ENCODE results near the gene SACM1L. TPM values are rescaled to one million over a fixed set of nuclear protein-coding genes. Genes with fewer than 3 reads are reported as not detected.
A peak's percentile ranks its signal among the peaks of the same experiment; 100 is the strongest.
"Not testable (repeated sequence)": the region's sequence is repeated elsewhere in the genome, so short reads cannot be mapped to it uniquely, and the experiment has no call there.

SACM1L gene
- total RNA-seq, 2 experiments from 2014 or later = 71.6 to 88.7 TPM

GRCh38 chr3:45689787-45690145, 570 bp downstream of the SACM1L start:
- Mint-ChIP-seq H3K9me3 (ENCODE audit: low read depth) (no peaks in the 10 kb centered on the region), H3K4me3 (peak overlapping the region; percentile 81), H3K36me3 (peaks cover 31% of the 10 kb centered on the region), H3K27me3 (peaks cover 3% of the 10 kb centered on the region), H3K4me1 (peaks cover 46% of the 10 kb centered on the region), H3K27ac (peak overlapping the region; percentile 87)
- ATAC-seq (no peak), DNase-seq (no peak)
- CTCF ChIA-PET = interaction anchor here (0.8 to 4.3 kb wide), 9 partner anchors 12 to 480 kb away, joined by 3 to 29 read pairs (median 10); no protein-coding TSS in a partner anchor

- peaks cover 3% of the 10 kb centered on the region for H3K27me3 Mint-ChIP-seq
- H3K27ac Mint-ChIP-seq = peak overlapping the region; percentile 87
- CTCF ChIA-PET = interaction anchor here (0.8 to 4.3 kb wide), 11 partner anchors 13 to 648 kb away, joined by 3 to 29 read pairs (median 6); no protein-coding TSS in a partner anchor
- peak overlapping the region; percentile 81 for H3K4me3 Mint-ChIP-seq
- H3K36me3 Mint-ChIP-seq = peaks cover 34% of the 10 kb centered on the region
- no peaks in the 10 kb centered on the region for H3K9me3 Mint-ChIP-seq (ENCODE audit: low read depth)
- no peak for ATAC-seq
- no peak for DNase-seq
- H3K4me1 Mint-ChIP-seq = peaks cover 52% of the 10 kb centered on the region
These were observed 1.3 kb downstream of the SACM1L start for GRCh38 chr3:45690336-45691035.

- peak overlapping the region; percentile 81 for H3K4me3 Mint-ChIP-seq
- H3K4me1 Mint-ChIP-seq = peaks cover 63% of the 10 kb centered on the region
- no peaks in the 10 kb centered on the region for H3K9me3 Mint-ChIP-seq (ENCODE audit: low read depth)
- peak overlapping the region; percentile 87 for H3K27ac Mint-ChIP-seq
- H3K27me3 Mint-ChIP-seq = peaks cover 3% of the 10 kb centered on the region
- no peak for ATAC-seq
- peaks cover 40% of the 10 kb centered on the region for H3K36me3 Mint-ChIP-seq
- DNase-seq = no peak
- CTCF ChIA-PET = interaction anchor here (4.3 kb wide), 1 partner anchor 25 kb away, joined by 29 read pairs; no protein-coding TSS in a partner anchor
These were observed 2.6 kb downstream of the SACM1L start for GRCh38 chr3:45691842-45692241.

- Mint-ChIP-seq H3K27ac (peak overlapping the region; percentile 95), H3K36me3 (peaks cover 43% of the 10 kb centered on the region), H3K9me3 (ENCODE audit: low read depth) (no peaks in the 10 kb centered on the region), H3K4me1 (peaks cover 63% of the 10 kb centered on the region), H3K4me3 (peak overlapping the region; percentile 57), H3K27me3 (peaks cover 3% of the 10 kb centered on the region)
- ATAC-seq (no peak), DNase-seq (no peak)
- CTCF ChIA-PET = interaction anchor here (1.4 to 3.1 kb wide), 3 partner anchors 28 to 182 kb away, joined by 5 to 22 read pairs (median 8); no protein-coding TSS in a partner anchor
These were observed 3.7 kb downstream of the SACM1L start for GRCh38 chr3:45692866-45693265.

GRCh38 chr3:45693941-45694521, 4.8 kb downstream of the SACM1L start:
- DNase-seq (peak; percentile 73), ATAC-seq (peak; percentile 40)
- CTCF ChIA-PET = interaction anchor here (0.6 to 3.1 kb wide), 8 partner anchors 10 to 183 kb away, joined by 3 to 22 read pairs (median 4); no protein-coding TSS in a partner anchor
- peak overlapping the region; percentile 95 for H3K27ac Mint-ChIP-seq
- peaks cover 40% of the 10 kb centered on the region for H3K36me3 Mint-ChIP-seq
- peak overlapping the region; percentile 57 for H3K4me3 Mint-ChIP-seq
- H3K9me3 Mint-ChIP-seq (ENCODE audit: low read depth) = no peaks in the 10 kb centered on the region
- peaks cover 1% of the 10 kb centered on the region for H3K27me3 Mint-ChIP-seq
- H3K4me1 Mint-ChIP-seq = peaks cover 62% of the 10 kb centered on the region

GRCh38 chr3:45695166-45695565, 6.0 kb downstream of the SACM1L start:
- ATAC-seq; H3K4me3 Mint-ChIP-seq; DNase-seq; H3K9me3 Mint-ChIP-seq (ENCODE audit: low read depth); H3K27me3 Mint-ChIP-seq: not testable (repeated sequence)
- Mint-ChIP-seq H3K36me3 (peaks cover 44% of the 10 kb centered on the region), H3K27ac (peak overlapping the region; percentile 95), H3K4me1 (peaks cover 67% of the 10 kb centered on the region)
- CTCF ChIA-PET = interaction anchor here (1.3 to 3.1 kb wide), 5 partner anchors 9 to 39 kb away, joined by 4 to 22 read pairs (median 8); no protein-coding TSS in a partner anchor

- H3K27me3 Mint-ChIP-seq = no peaks in the 10 kb centered on the region
- H3K27ac Mint-ChIP-seq = no peak overlapping the region
- no peak overlapping the region for H3K4me3 Mint-ChIP-seq
- CTCF ChIA-PET = interaction anchor here (1.5 kb wide), 1 partner anchor 43 kb away, joined by 3 read pairs; no protein-coding TSS in a partner anchor
- peaks cover 42% of the 10 kb centered on the region for H3K4me1 Mint-ChIP-seq
- ATAC-seq (no peak), DNase-seq (no peak)
- H3K36me3 Mint-ChIP-seq = peaks cover 30% of the 10 kb centered on the region
- no peaks in the 10 kb centered on the region for H3K9me3 Mint-ChIP-seq (ENCODE audit: low read depth)
These were observed 11.4 kb downstream of the SACM1L start for GRCh38 chr3:45700570-45701073.

- H3K36me3 Mint-ChIP-seq = peaks cover 35% of the 10 kb centered on the region
- no peaks in the 10 kb centered on the region for H3K27me3 Mint-ChIP-seq
- DNase-seq (no peak), ATAC-seq (no peak)
- peaks cover 36% of the 10 kb centered on the region for H3K4me1 Mint-ChIP-seq
- no peak overlapping the region for H3K4me3 Mint-ChIP-seq
- H3K27ac Mint-ChIP-seq = no peak overlapping the region
- no peaks in the 10 kb centered on the region for H3K9me3 Mint-ChIP-seq (ENCODE audit: low read depth)
- CTCF ChIA-PET = interaction anchor here (1.5 kb wide), 1 partner anchor 43 kb away, joined by 3 read pairs; no protein-coding TSS in a partner anchor
These were observed 12.1 kb downstream of the SACM1L start for GRCh38 chr3:45701172-45701867.

GRCh38 chr3:45704301-45704943, 15.2 kb downstream of the SACM1L start:
- Mint-ChIP-seq H3K36me3 (peaks cover 40% of the 10 kb centered on the region), H3K9me3 (ENCODE audit: low read depth) (no peaks in the 10 kb centered on the region), H3K27me3 (no peaks in the 10 kb centered on the region), H3K4me3 (no peak overlapping the region), H3K27ac (no peak overlapping the region), H3K4me1 (peaks cover 26% of the 10 kb centered on the region)
- DNase-seq = no peak
- no peak for ATAC-seq
- CTCF ChIA-PET = interaction anchor here (0.7 to 3.2 kb wide), 6 partner anchors 10 to 375 kb away, joined by 3 to 12 read pairs (median 6); partner anchors contain the start of gene SACM1L

GRCh38 chr3:45705839-45706808, 16.9 kb downstream of the SACM1L start:
- DNase-seq (no peak), ATAC-seq (peak; percentile 20)
- H3K27me3 Mint-ChIP-seq = no peaks in the 10 kb centered on the region
- CTCF ChIA-PET = interaction anchor here (0.9 to 2.5 kb wide), 3 partner anchors 17 to 373 kb away, joined by 4 to 12 read pairs (median 6); partner anchors contain the start of gene SACM1L
- H3K4me1 Mint-ChIP-seq = peaks cover 19% of the 10 kb centered on the region
- peak overlapping the region; percentile 64 for H3K27ac Mint-ChIP-seq
- H3K36me3 Mint-ChIP-seq = peaks cover 47% of the 10 kb centered on the region
- H3K4me3 Mint-ChIP-seq = no peak overlapping the region
- H3K9me3 Mint-ChIP-seq (ENCODE audit: low read depth) = no peaks in the 10 kb centered on the region

- ATAC-seq = no peak
- no peak for DNase-seq
These were observed 22.7 kb downstream of the SACM1L start for GRCh38 chr3:45711931-45712330.

More at GRCh38 chr3:45711931-45712330, 22.7 kb downstream of the SACM1L start:
- H3K27me3 Mint-ChIP-seq = no peaks in the 10 kb centered on the region
- no peak overlapping the region for H3K4me3 Mint-ChIP-seq
- peaks cover 9% of the 10 kb centered on the region for H3K4me1 Mint-ChIP-seq
- H3K27ac Mint-ChIP-seq = no peak overlapping the region
- CTCF ChIA-PET = no interaction called here
- H3K36me3 Mint-ChIP-seq = peaks cover 54% of the 10 kb centered on the region
- H3K9me3 Mint-ChIP-seq (ENCODE audit: low read depth) = no peaks in the 10 kb centered on the region
